Measurements from ENCODE around the gene VTI1A. TPM values are rescaled to one million over a fixed set of nuclear protein-coding genes. Genes with fewer than 3 reads are reported as not detected.
A peak's percentile ranks its signal among the peaks of the same experiment; 100 is the strongest.

The VTI1A gene
- total and polyA plus RNA-seq, 2 of the 4 experiments (the other 2 are of a cell fraction): 9.7 to 24.9 TPM

GRCh38 chr10:112767156-112767555 is 320.1 kb downstream of the VTI1A start:
- ATAC-seq (ENCODE audit: low read depth): no peak; the same call in 1 of the 2 replicates
- Histone ChIP-seq H2BK5ac (ENCODE audit: low read depth, low read length, poor library complexity, severe bottlenecking) (no peak overlapping the region), H3K4me3 (ENCODE audit: insufficient read depth, low read depth, low read length) (no peak overlapping the region), H4K20me1 (ENCODE audit: insufficient read depth, low read length) (peaks cover 6% of the 10 kb centered on the region; the same call in 1 of the 2 replicates), H3K9me1 (ENCODE audit: insufficient read depth, low read length) (peaks cover 3% of the 10 kb centered on the region), H3K9me3 (ENCODE audit: control insufficient read depth, insufficient read depth, low read length) (no peaks in the 10 kb centered on the region), H3K14ac (replicated peaks; ENCODE audit: low read depth, low read length) (no peak overlapping the region), H2AFZ (replicated peaks; ENCODE audit: low read length, poor library complexity) (no peak overlapping the region), H3K27me3 (ENCODE audit: control insufficient read depth, insufficient read depth, low read length) (no peaks in the 10 kb centered on the region), H2AK9ac (replicated peaks; ENCODE audit: low read depth, low read length, poor library complexity) (no peak overlapping the region), H2AK5ac (ENCODE audit: low read depth, low read length) (no peak overlapping the region), H4K8ac (ENCODE audit: low read depth in 2 of 2, low read length in 2 of 2) (no peak overlapping the region), H2BK120ac (ENCODE audit: low read depth, low read length) (no peak overlapping the region), H3K23ac (ENCODE audit: low read depth, low read length) (no peak overlapping the region), H3K4ac (ENCODE audit: low read depth, low read length) (no peak overlapping the region), H3K56ac (ENCODE audit: extremely low read depth, insufficient read depth, low read length) (no peak overlapping the region), H3K9ac (ENCODE audit: low read depth, low read length) (no peak overlapping the region), H3K79me1 (ENCODE audit: low read depth in 1 of 2, low read length in 2 of 2) (0 out of 4 replicates have a peak, but pooled peaks cover 0 to 2% of the 10 kb centered on the region in 2 experiments), H4K91ac (ENCODE audit: insufficient read depth, low read depth, low read length) (no peak overlapping the region), H3K18ac (ENCODE audit: low read depth, low read length) (no peak overlapping the region), H3K27ac (ENCODE audit: insufficient read depth, low read length) (no peak overlapping the region), H3K4me2 (ENCODE audit: low read depth, low read length) (no peak overlapping the region), H3K4me1 (ENCODE audit: control insufficient read depth, insufficient read depth, low read length) (peaks cover 5% of the 10 kb centered on the region; the same call in 1 of the 2 replicates), H4K5ac (ENCODE audit: low read depth, low read length) (no peak overlapping the region), H2BK20ac (ENCODE audit: low read depth, low read length) (no peak overlapping the region), H3K36me3 (ENCODE audit: control insufficient read depth, insufficient read depth, low read length) (no peaks in the 10 kb centered on the region), H2BK15ac (ENCODE audit: low read depth, low read length) (no peak overlapping the region)
- dilution Hi-C loops (cut with HindIII; ENCODE audit: low sequenced_read_pairs, unreplicated experiment) (no loop called here), intact Hi-C loops (cut with micrococcal nuclease) (no loop called here), in situ Hi-C loops (cut with MboI; ENCODE audit: low sequenced_read_pairs) (no loop called here)
- ChIA-PET POLR2A (ENCODE audit: unreplicated experiment) (no interaction called here), CTCF (no interaction called here)
- peak; percentile 44 for DNase-seq
- no TSS peak for BruUV-seq (replicated peaks)
- TF ChIP-seq POLR2A (IDR thresholded peaks at IDR 0.05; ENCODE audit: low read depth, low read length): no peak
- WGBS, 2 experiments (ENCODE audit: extremely low coverage in 2 of 2, insufficient read length in 1 of 2): no CpG with 5 or more reads among the region's 2 CpGs

Measured in IMR-90 (cell line).